A172 (cell line): ENCODE measurements around the gene TPRA1. TPM values are rescaled to one million over a fixed set of nuclear protein-coding genes. Genes with fewer than 3 reads are reported as not detected.

Experiments used
- DNase-seq: peaks from one replicate; pipeline ENCODE4 v3.0.0-alpha.2; 2015; ENCODE audit warnings: low spot score
- total RNA-seq: library from RNA; depleted of rRNA; stranded (reverse); fragments of >200 nt; shearing (Covaris generic); gene quantifications from 2 replicates; pipeline ENCODE4 v1.2.3, GENCODE V29; 2014

Gene TPRA1
- total RNA-seq, 1 experiment from 2014 or later: 61.8 TPM

- peak; percentile 39 for DNase-seq
Observed at GRCh38 chr3:127560051-127560787, 30.3 kb downstream of the TPRA1 start.

DNA sequence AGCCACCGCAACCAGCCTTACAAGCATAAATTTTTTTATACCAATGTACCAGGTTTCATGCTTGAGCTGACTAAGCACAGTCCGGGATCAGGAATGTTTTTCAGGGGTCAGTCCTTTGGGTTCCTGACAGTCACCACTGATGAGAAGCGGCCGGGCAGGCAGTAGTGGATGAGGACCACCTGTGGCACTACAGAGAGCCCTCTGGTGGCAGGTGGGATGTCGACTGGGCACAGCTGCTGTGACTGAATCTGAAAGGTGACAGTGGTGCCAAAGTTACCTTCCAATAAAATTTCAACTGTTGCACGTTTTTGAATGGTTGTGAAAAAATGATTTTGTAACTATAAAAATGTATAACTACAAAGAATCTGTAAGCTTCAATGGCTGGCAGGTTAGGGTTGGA is 34.0 kb downstream of the TPRA1 start:
- DNase-seq: no peak

- no peak for DNase-seq
Observed at GRCh38 chr3:127555108-127555507, 35.4 kb downstream of the TPRA1 start.

- no peak for DNase-seq
Observed at GRCh38 chr3:127552038-127552437, 38.5 kb downstream of the TPRA1 start.

DNA sequence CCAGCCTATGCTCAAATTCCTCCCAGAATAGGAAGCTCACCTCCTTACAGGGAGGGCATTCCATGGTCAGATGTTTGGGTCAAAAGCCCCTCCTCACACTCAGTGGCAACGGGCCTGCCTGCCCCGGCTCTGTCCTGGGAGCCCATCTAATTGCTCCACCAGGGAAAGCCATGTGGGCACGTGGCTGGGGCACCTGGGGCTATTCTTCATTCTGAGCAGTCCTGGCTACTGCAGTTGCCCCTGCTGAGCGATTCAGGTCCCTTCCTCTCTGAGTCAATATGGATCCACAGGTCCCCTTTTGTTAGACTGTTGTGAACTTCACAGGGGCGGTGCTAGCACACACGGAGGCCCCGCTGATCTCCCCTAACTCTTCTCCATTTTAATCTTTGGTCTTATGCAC is 39.4 kb downstream of the TPRA1 start:
- DNase-seq: no peak

DNA sequence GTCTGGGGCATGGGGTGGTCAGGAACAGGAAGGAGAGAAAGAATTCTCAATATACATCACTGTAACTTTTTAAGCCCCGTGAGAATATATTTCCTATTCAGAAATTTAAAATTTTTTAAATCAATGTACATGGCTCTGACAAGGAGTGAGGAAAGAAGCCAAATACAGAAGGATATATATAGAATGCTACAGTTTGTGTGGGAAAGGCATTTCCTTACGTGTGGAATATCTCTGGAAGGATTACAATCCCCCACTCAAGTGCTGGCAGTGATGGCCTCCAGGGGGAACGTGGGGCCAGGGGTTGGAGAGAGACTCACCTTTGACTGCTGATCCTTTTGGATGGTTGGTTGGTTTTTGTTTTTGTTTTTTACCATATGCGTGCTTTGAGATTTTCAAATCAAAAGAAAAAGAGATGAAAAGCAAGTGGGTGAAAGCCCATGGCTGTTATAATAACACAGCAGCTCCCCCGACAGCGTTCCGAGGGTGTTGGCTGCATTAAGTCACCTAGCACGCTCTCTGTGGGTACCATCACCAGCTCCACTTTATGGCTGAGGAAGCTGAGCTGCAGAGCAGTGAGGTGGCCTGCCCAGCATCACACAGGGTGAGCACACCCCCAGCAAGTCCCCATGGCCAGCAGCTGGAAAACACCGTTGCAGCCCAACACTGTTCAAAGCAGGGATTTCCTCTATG is 39.9 kb downstream of the TPRA1 start:
- DNase-seq: no peak

- no peak for DNase-seq
Observed at GRCh38 chr3:127549826-127550467, 40.6 kb downstream of the TPRA1 start.

DNA sequence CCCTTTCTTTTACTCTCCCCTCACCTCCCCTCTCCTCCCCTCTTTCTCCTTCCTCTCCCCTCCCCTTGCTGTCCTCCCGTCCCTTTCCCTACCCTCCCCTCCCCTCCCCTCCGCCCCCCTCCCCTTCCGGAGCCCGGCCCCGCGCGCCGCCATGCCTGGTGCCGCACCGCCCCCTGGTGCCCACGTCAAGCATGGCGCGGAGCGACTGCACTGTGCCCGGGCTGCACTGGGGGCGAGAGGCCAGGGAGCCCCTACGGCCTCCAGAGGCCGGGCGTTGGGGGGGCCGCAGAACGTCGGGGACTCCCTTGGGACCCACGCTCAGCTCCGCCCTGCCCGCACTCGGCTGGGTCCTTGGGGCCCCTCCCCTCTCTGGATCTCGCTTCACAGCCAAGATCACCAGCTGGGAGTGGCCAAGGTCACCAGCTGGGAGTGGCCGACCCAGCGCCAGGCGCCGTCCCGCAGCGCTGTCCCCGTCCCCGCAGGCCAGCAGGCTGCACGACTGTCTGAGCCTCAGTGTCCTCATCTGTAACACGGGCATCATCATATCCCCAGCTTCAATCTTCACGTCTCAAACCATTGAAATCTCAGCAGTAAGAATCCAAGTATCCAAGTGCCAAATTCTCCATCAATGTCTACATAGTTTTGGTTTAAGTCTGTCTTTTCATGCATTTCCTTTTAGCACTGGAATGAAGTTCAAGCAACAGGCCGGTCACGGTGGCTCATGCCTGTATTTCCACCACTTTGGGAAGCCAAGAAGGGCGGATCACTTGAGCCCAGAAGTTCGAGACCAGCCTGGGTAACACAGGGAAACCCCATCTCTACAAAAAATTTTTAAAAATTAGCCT is 42.5 kb downstream of the TPRA1 start:
- peak; percentile 62 for DNase-seq

- DNase-seq: no peak
Observed at GRCh38 chr3:127546970-127547733, 43.4 kb downstream of the TPRA1 start.

DNA sequence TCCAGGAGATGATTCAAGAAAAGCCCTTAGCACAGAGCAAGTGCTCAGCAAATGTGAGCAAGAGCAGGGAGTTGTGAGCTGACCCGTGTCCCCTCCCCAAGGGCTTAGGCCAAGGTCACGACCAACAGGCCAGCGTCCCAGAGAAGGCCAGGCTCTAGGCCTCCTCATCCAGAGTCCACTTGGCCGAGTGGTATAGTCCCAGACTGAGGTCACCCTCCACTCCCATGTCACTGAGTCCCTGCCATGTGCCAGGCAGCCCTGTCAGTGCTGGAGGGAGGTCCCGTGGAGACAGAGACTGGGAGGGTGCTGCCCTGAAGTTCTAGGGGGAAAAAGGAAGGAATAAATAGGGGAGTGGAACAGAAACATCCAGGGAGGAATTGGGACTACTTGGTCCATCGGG is 44.0 kb downstream of the TPRA1 start:
- DNase-seq: no peak

- DNase-seq: no peak
Observed at GRCh38 chr3:127545711-127546457, 44.6 kb downstream of the TPRA1 start.

DNA sequence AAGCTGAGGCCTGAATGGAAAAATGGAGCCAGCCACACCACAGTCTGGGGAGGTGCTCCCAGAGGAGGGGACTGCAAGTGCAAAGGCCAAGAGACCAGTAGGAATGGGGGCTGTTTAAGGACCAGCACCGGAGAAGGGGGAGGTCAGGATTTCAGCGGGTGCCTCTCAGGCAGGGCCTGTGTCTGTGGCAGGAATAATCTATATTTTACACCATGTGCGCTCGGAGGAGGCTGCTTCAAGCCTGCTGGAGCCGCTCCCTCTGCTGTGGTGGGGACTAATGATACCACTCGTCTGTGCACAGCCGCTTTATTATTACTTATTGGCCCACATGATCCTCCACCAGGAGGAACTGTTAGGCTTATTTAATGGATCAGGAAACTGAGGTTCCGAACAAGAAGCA is 45.3 kb downstream of the TPRA1 start:
- no peak for DNase-seq

DNA sequence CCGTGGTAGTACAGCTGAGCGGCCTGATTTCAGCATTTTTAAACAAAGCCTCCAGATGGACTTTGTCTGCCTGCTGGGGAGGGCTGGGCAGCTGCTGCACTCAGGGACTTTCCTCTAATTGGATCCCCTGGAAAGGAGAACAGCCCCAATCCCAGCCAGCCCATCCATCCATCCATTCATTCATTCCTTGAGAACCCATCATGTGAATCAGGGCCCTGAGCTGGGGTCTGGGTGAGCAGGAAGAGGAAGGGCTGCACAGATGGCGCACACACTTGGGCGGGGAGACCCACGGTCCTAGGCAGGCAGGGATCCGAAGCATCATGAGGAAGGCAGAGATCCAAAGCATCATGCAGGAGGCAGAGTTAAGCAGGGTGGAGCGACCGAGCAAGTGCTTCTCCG is 45.7 kb downstream of the TPRA1 start:
- no peak for DNase-seq

GRCh38 chr3:127544192-127544802 is 46.2 kb downstream of the TPRA1 start:
- DNase-seq: peak; percentile 77

DNA sequence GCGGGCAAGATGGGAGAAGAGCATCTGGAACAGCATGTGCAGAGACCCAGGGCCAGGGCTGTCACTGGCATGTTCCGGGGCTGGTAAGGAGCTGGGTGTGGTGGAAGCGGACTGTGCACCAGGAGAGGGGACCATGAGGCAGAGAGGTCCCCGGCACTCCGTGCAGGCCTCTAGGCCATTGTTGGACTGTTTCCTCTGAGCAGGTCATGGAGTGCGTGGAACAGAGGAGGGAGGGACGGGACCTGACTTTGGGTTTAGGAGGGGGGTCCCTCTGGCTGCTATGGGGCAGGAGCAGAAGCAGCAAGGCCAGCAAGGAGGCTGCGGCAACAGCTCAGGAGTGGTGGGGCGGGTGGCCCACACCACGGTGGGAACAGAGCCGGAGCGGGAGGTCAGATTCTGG is 47.1 kb downstream of the TPRA1 start:
- no peak for DNase-seq

DNA sequence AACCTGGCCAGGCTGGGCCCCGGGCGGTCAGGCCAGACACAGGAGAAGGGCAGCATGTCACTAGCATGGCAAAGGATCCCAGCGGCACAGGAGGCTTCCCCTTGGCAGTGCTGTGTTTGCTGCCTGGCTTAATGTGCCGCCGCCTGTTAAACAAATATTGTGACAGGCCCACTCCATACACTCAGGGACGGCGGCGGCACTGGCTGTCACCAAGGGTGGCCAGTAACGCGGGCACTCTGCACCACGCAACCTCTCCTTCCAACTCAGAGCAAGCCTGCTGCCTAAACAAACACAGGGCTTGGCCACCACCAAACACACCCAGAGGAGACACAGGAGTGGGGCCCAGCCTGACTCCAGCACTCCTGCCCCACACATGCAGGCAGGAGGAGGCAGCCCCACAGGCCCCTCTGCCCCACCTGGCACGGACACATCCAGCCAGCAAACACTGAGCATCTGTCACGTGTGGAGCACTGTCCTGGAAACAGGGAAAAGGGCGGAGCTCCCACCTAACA is 48.0 kb downstream of the TPRA1 start:
- DNase-seq: no peak

DNA sequence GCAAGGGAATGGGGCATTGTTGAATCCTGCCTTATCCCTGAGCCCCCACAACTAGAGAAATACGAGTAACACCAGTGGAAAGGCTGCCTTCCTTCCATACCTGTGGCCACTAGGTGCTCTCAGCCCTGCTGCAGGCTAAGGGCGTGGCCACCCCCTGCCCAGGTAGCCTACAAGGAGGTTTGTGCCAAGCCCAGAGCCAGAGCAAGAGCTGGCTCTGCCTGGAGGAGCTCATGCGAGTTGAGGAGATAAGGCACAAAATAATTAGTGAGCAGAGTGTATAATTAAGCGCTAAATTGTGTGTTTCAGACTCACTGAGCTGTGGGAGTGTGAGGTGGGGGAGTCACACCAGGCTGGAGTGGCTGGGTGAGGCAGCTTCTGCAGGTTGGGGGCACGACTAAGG is 49.2 kb downstream of the TPRA1 start:
- no peak for DNase-seq

DNA sequence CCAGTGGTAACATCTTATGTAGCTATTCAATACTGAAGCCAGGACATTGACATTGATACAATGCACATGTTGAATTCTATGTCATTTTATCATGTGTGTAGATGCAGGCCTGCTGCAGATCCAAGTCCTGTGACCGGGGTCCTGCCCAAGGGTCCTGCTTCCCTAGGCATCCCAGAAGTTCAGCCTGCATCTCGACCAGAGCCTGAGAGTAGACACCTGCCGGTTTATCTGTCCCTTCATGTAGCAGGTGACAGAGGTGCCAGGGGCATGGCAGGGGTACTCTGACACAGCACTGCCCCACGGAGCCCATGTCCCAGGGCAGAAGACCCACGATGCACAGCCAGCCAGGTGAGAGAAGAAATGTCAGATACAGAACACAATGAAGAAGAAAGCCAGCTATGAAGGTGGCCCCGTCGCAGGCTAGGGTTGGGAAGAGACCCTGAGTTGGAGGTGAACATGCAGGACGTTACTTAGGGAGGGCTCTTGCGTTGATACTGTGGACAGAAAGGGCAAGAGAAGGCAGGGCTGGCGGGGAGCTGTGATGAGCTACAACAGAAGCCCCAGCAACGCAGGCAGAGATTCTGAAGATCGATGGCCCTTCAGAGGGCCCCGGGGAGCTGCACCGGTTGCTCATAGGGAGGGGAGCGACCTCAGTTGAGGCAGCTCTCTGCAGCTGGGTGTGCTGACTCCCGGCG is 51.0 kb downstream of the TPRA1 start:
- no peak for DNase-seq

GRCh38 chr3:127538569-127538968 is 52.0 kb downstream of the TPRA1 start:
- DNase-seq: no peak
